Mesendoderm (in vitro differentiated cells): ENCODE measurements around the gene ARHGEF19. TPM values are rescaled to one million over a fixed set of nuclear protein-coding genes. Genes with fewer than 3 reads are reported as not detected.

ENCODE experiments used
- DNase-seq: peaks from one replicate; pipeline ENCODE4 v3.0.0; 2013
- H2AK5ac ChIP-seq: 2 replicates; pipeline ENCODE4 v1.6.1; 2013; ENCODE audit warnings: low read length, inconsistent platforms
- H2BK120ac ChIP-seq: 2 replicates; pipeline ENCODE4 v1.6.1; 2013; ENCODE audit warnings: low read depth, mild to moderate bottlenecking, low read length, moderate library complexity, mixed read lengths
- H2BK15ac ChIP-seq: replicated peaks from 2 replicates; pipeline ENCODE4 v1.6.1; 2013; ENCODE audit warnings: low read depth, mild to moderate bottlenecking, moderate library complexity
- H2BK5ac ChIP-seq: 2 replicates; pipeline ENCODE4 v1.6.1; 2013; ENCODE audit warnings: low read length, inconsistent platforms
- H3K18ac ChIP-seq: 2 replicates; pipeline ENCODE4 v1.6.1; 2013; ENCODE audit warnings: mild to moderate bottlenecking, low read length, mixed read lengths
- H3K23ac ChIP-seq: one replicate; pipeline ENCODE4 v1.6.1; 2013; ENCODE audit warnings: low read length
- H3K27ac ChIP-seq: 2 replicates; pipeline ENCODE4 v1.5.1; 2013; ENCODE audit warnings: low read depth, mild to moderate bottlenecking, inconsistent platforms, low read length, moderate library complexity
- H3K27me3 ChIP-seq: 2 replicates; pipeline ENCODE4 v1.6.1; 2013; ENCODE audit warnings: low read length, control low read depth, mild to moderate bottlenecking, inconsistent platforms; ENCODE audit not compliant: insufficient read depth, poor library complexity
- H3K36me3 ChIP-seq: 2 replicates; pipeline ENCODE4 v1.6.1; 2013; ENCODE audit warnings: low read length, inconsistent platforms; ENCODE audit not compliant: control insufficient read depth, insufficient read depth
- H3K4ac ChIP-seq: one replicate; pipeline ENCODE4 v1.6.1; 2013; ENCODE audit warnings: low read depth, mild to moderate bottlenecking, low read length, moderate library complexity
- H3K4me1 ChIP-seq: 2 replicates; pipeline ENCODE4 v1.6.1; 2013; ENCODE audit warnings: low read depth, low read length, inconsistent platforms; ENCODE audit not compliant: control insufficient read depth
- H3K4me2 ChIP-seq: 2 replicates; pipeline ENCODE4 v1.6.1; 2013; ENCODE audit warnings: low read length
- H3K4me3 ChIP-seq: 2 replicates; pipeline ENCODE4 v1.5.1; 2013; ENCODE audit warnings: mild to moderate bottlenecking, low read length
- H3K56ac ChIP-seq: one replicate; pipeline ENCODE4 v1.6.1; 2013; ENCODE audit warnings: low read length
- H3K79me1 ChIP-seq: 2 replicates; pipeline ENCODE4 v1.6.1; 2013; ENCODE audit warnings: low read length, inconsistent platforms
- H3K79me2 ChIP-seq: 2 replicates; pipeline ENCODE4 v1.6.1; 2013; ENCODE audit warnings: mild to moderate bottlenecking, low read length; ENCODE audit not compliant: control insufficient read depth, insufficient read depth
- H3K9ac ChIP-seq: 2 replicates; pipeline ENCODE4 v1.6.1; 2013; ENCODE audit warnings: low read length, inconsistent platforms
- H4K5ac ChIP-seq: one replicate; pipeline ENCODE4 v1.6.1; 2013; ENCODE audit warnings: low read length
- H4K8ac ChIP-seq: one replicate; pipeline ENCODE4 v1.6.1; 2013; ENCODE audit warnings: low read depth, mild to moderate bottlenecking, control low read depth, low read length, moderate library complexity
- WGBS: extraction: QIAGEN DNeasy Blood & Tissue Kit; methylation state at CpG from one replicate; pipeline ENCODE4 v1.1.7; 2013; ENCODE audit warnings: low lambda C conversion rate, missing lambda C conversion rate; ENCODE audit not compliant: insufficient coverage; ENCODE audit errors: extremely low coverage; 5-methylcytosine and 5-hydroxymethylcytosine counted together
- polyA plus RNA-seq, 2 experiments: library from polyadenylated mRNA; stranded (reverse); fragments of 200-250 nt; gene quantifications; one replicate each; pipeline ENCODE4 v1.2.3, GENCODE V29; 2013

The ARHGEF19 gene
- polyA plus RNA-seq (2013, experiment 1 of 2), result 27.7 TPM
- 26.7 TPM for polyA plus RNA-seq (2013, experiment 2 of 2)

DNA sequence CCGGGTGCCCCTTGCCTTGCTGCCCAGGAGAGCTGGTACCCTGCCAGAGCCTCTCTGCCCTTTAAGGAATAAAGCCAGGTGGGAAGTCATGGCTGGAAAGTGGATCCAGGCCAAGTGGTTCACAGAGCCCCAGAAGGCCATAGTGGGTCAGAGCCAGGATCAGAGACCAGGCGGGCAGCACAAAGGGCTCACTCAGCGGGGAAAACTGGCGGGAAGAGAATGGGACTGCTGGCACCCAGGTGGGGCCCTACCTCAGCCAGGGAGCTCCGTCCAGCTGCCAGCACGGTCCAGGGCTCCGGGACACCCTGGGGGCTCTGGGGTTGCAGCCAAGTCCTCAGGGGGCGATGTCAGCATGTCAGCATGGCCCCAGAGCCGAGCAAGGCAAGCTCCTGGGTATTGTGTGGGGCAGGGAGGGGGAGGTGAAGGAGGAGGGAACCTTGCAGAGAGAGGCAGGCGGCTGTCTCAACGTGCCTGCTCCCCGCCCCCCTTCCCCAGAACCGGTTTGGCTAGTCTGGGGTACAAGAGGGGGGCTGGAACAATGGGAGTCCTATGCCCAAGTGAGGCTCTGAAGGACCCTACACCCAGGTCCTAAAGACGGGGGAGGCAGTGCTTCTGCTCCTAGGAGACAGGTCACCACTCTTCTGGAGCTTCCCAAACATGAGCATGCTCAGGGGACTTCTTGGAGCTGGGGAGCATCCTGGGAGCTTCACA, at the start of gene ARHGEF19:
ARHGEF19 (minus strand) TSS at position 402 of the 711 bp plus-strand sequence. CDS start 3,598 bp downstream, outside the sequence.
- Histone ChIP-seq H3K36me3 (no peaks in the 10 kb centered on the region), H4K8ac (no peak within 1 kb of the TSS), H3K56ac (peak within 1 kb of the TSS; percentile 81), H3K27ac (no peak within 1 kb of the TSS), H2AK5ac (no peak within 1 kb of the TSS), H3K79me2 (peaks cover 22% of the 10 kb centered on the region), H3K27me3 (no peaks in the 10 kb centered on the region), H3K4me1 (peaks cover 11% of the 10 kb centered on the region), H2BK15ac (no peak within 1 kb of the TSS), H2BK5ac (peak within 1 kb of the TSS; percentile 56), H3K18ac (peak within 1 kb of the TSS; percentile 25), H4K5ac (no peak within 1 kb of the TSS), H2BK120ac (no peak within 1 kb of the TSS), H3K4me3 (peak within 1 kb of the TSS; percentile 3), H3K23ac (peak within 1 kb of the TSS; percentile 86), H3K4ac (peak within 1 kb of the TSS; percentile 72), H3K79me1 (peaks cover 4% of the 10 kb centered on the region), H3K4me2 (peak within 1 kb of the TSS; percentile 17), H3K9ac (peak within 1 kb of the TSS; percentile 67)
- WGBS, result no CpG with 5 or more reads among the region's 14 CpGs
- DNase-seq, result peak; percentile 82

DNA sequence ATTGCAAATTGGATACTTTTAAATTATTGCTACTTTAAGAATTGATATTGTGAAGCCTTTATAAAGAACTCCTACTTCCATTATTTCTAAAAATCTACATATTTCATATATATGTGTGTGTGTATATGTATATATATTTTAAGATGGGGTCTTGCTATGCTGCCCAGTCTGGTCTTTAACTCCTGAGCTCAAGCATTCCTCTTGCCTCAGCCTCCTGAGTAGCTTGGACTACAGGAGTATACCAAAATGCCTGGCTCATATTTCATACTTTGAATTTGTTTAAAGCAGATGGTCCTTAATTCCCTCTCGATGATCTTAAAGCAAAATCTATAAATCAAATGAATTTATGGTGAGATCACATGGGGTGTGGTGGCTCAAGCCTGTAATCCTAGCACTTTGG, 49.6 kb upstream of the ARHGEF19 start:
- Histone ChIP-seq H3K9ac (no peak overlapping the region), H3K4ac (no peak overlapping the region), H3K27me3 (no peaks in the 10 kb centered on the region), H2BK5ac (no peak overlapping the region), H3K36me3 (no peaks in the 10 kb centered on the region), H3K4me2 (no peak overlapping the region), H3K23ac (no peak overlapping the region), H3K18ac (no peak overlapping the region), H2AK5ac (no peak overlapping the region), H3K79me2 (no peaks in the 10 kb centered on the region), H3K4me1 (peaks cover 3% of the 10 kb centered on the region), H4K5ac (no peak overlapping the region), H3K56ac (no peak overlapping the region), H3K4me3 (no peak overlapping the region), H3K79me1 (peaks cover 4% of the 10 kb centered on the region), H2BK120ac (no peak overlapping the region), H2BK15ac (no peak overlapping the region), H3K27ac (no peak overlapping the region), H4K8ac (no peak overlapping the region)
- no peak for DNase-seq
- WGBS, result no CpG with 5 or more reads among the region's 1 CpG

DNA sequence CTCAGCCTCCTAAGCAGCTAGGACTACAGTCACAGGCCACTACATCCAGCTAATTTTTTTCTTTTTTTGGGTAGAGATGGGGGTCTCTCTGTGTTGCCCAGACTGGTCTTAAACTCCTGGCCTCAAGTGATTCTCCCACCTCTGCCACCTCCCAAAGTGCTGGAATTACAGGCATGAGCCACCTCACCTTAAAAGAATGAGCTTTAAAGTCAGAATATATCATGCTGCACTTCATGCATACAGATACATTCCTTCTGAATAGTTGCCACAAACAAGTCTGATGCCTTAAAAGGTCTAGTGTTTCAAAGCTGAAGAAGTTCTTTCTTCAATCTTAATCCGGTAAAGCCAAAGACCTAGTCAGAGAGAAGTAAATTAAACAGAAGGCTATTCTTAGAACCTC, 48.4 kb upstream of the ARHGEF19 start:
- H3K4ac ChIP-seq, result no peak overlapping the region
- no peak overlapping the region for H2AK5ac ChIP-seq
- H3K23ac ChIP-seq, result no peak overlapping the region
- H3K4me1 ChIP-seq, result no peaks in the 10 kb centered on the region
- no peak overlapping the region for H2BK5ac ChIP-seq
- no peaks in the 10 kb centered on the region for H3K79me2 ChIP-seq
- H3K4me2 ChIP-seq, result no peak overlapping the region
- H3K79me1 ChIP-seq, result no peaks in the 10 kb centered on the region
- no peak overlapping the region for H4K5ac ChIP-seq
- H3K56ac ChIP-seq, result peak overlapping the region; percentile 34
- no peak overlapping the region for H4K8ac ChIP-seq
- no peak overlapping the region for H2BK15ac ChIP-seq
- no peak overlapping the region for H2BK120ac ChIP-seq
- no peaks in the 10 kb centered on the region for H3K27me3 ChIP-seq
- WGBS, result no CpG with 5 or more reads among the region's 1 CpG
- H3K36me3 ChIP-seq, result no peaks in the 10 kb centered on the region
- peak overlapping the region; percentile 57 for H3K27ac ChIP-seq
- no peak overlapping the region for H3K4me3 ChIP-seq
- no peak overlapping the region for H3K9ac ChIP-seq
- H3K18ac ChIP-seq, result no peak overlapping the region
- DNase-seq, result peak; percentile 89

DNA sequence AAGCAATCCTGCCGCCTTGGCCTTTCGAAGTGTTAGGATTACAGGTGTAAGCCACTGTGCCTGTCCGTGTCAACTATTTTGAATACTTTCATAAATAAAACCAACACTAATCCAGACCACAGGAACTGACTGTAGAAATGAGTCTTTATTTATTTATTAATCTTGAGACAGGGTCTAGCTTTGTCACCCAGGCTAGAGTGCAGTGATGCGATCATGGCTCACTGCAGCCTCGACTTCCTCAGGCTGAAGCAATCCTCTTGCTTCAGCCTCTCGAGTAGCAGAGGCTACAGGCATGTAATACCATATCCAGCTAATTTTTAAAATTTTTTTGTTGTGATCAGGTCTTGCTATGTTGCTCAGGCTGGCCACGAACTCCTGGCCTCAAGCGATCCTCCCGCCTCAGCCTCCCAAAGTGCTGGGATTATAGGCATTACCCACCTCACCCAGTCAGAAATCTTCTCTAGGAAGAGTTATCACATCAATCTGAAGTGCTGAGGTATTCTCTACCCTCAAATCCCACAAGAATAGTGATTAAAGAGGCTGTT, 46.2 kb upstream of the ARHGEF19 start:
- peaks cover 2% of the 10 kb centered on the region for H3K36me3 ChIP-seq
- H3K9ac ChIP-seq, result no peak overlapping the region
- H2BK120ac ChIP-seq, result no peak overlapping the region
- H2BK5ac ChIP-seq, result no peak overlapping the region
- no CpG with 5 or more reads among the region's 9 CpGs for WGBS
- no peak overlapping the region for H3K4me2 ChIP-seq
- H3K23ac ChIP-seq, result no peak overlapping the region
- H3K79me1 ChIP-seq, result no peaks in the 10 kb centered on the region
- no peak overlapping the region for H3K4me3 ChIP-seq
- no peak overlapping the region for H4K5ac ChIP-seq
- H3K56ac ChIP-seq, result no peak overlapping the region
- H3K27me3 ChIP-seq, result no peaks in the 10 kb centered on the region
- H4K8ac ChIP-seq, result no peak overlapping the region
- peak overlapping the region; percentile 25 for H3K4ac ChIP-seq
- DNase-seq, result no peak
- H2AK5ac ChIP-seq, result no peak overlapping the region
- no peak overlapping the region for H3K27ac ChIP-seq
- no peak overlapping the region for H2BK15ac ChIP-seq
- no peaks in the 10 kb centered on the region for H3K4me1 ChIP-seq
- no peak overlapping the region for H3K18ac ChIP-seq
- no peaks in the 10 kb centered on the region for H3K79me2 ChIP-seq

DNA sequence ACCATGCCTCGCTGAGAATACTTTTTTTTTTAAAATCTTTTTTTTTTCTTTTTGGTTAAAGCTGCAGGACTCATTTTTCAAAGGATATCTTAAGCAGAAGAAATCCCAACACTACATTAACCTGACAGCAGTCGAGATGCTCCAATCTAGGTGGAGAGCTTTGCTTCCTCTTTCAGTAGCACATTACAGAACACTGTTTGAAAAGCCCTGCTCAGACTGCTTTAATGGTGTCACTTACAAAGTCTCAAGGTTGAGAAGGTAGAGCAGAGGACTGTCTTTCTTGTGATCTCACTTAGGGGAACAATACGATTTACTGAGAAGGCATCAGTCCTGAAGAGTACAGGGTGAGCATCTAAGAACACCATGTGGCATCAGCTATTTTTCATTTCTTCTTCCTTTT, 45.5 kb upstream of the ARHGEF19 start:
- H3K27me3 ChIP-seq, result no peaks in the 10 kb centered on the region
- H3K23ac ChIP-seq, result no peak overlapping the region
- H3K4me1 ChIP-seq, result no peaks in the 10 kb centered on the region
- H2AK5ac ChIP-seq, result no peak overlapping the region
- H3K4me3 ChIP-seq, result no peak overlapping the region
- H3K27ac ChIP-seq, result no peak overlapping the region
- no peaks in the 10 kb centered on the region for H3K79me1 ChIP-seq
- H2BK5ac ChIP-seq, result no peak overlapping the region
- no CpG with 5 or more reads among the region's 3 CpGs for WGBS
- H3K4me2 ChIP-seq, result no peak overlapping the region
- H3K18ac ChIP-seq, result no peak overlapping the region
- H3K56ac ChIP-seq, result no peak overlapping the region
- DNase-seq, result no peak
- H4K8ac ChIP-seq, result no peak overlapping the region
- no peak overlapping the region for H3K4ac ChIP-seq
- no peak overlapping the region for H2BK15ac ChIP-seq
- no peak overlapping the region for H4K5ac ChIP-seq
- peaks cover 2% of the 10 kb centered on the region for H3K36me3 ChIP-seq
- no peak overlapping the region for H3K9ac ChIP-seq
- H2BK120ac ChIP-seq, result no peak overlapping the region
- H3K79me2 ChIP-seq, result no peaks in the 10 kb centered on the region
